PC-9 (cell line): Measurements from ENCODE around the gene C1QTNF3.

ENCODE experiments used
- CTCF ChIP-seq: fragments of 200-600 bp; sonication (generic); conservative IDR thresholded peaks from 2 replicates; pipeline ENCODE4 v1.6.1; 2017; ENCODE audit warnings: mixed run types, antibody characterized with exemption, mild to moderate bottlenecking, moderate library complexity
- EZH2 ChIP-seq: fragments of 200-600 bp; sonication (generic); IDR thresholded peaks from 2 replicates; pipeline ENCODE4 v1.8.0; 2017; ENCODE audit warnings: antibody characterized with exemption, low read depth

- TF ChIP-seq CTCF (no peak), EZH2 (no peak)
Observed at GRCh38 chr5:34007621-34008600, 35.1 kb downstream of the C1QTNF3 start, which contains the start of gene AMACR.
